GM19372 (cell line): ENCODE results near the gene LSM4.
"Not testable (repeated sequence)": the region's sequence is repeated elsewhere in the genome, so short reads cannot be mapped to it uniquely, and the experiment has no call there.

Experiments
- ATAC-seq: cut with Tn5 transposase; IDR thresholded peaks from one replicate; pipeline ENCODE4 v1.9.1; 2021; ENCODE audit warnings: mild to moderate bottlenecking, low read depth, moderate library complexity; ENCODE audit not compliant: unreplicated experiment

LSM4 gene

GRCh38 chr19:18322759-18323460, at the start of gene LSM4:
TSS of gene LSM4 (minus strand) at chr19:18323076. CDS start at chr19:18323020, 56 bp downstream.
- peak; percentile 95 for ATAC-seq

- ATAC-seq: no peak
Observed at GRCh38 chr19:18368504-18369222, 45.8 kb upstream of the LSM4 start.

DNA sequence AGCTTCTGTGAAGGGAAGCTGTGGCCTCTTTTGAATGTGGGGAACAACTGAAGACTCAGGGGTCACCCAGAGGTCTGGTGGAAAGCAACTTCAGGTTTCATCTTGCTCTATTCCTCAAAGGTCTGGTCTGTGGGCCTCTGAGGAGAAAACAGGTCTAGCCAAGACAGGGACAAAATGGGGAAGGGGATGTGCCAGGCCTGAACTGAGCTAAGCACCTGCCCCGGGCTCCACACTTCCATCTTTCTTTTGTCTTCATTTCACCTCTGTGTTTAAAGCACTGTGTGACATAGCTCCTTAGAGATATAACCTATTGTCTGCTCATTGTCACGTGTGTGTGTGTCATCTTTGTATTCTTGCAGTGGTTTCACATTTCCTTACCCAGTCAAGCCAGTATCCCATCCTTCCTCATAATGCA, 43.2 kb upstream of the LSM4 start:
- no peak for ATAC-seq

GRCh38 chr19:18364826-18365528, 42.1 kb upstream of the LSM4 start:
- ATAC-seq: no peak

GRCh38 chr19:18364277-18364825, 41.5 kb upstream of the LSM4 start:
- ATAC-seq: not testable (repeated sequence)

DNA sequence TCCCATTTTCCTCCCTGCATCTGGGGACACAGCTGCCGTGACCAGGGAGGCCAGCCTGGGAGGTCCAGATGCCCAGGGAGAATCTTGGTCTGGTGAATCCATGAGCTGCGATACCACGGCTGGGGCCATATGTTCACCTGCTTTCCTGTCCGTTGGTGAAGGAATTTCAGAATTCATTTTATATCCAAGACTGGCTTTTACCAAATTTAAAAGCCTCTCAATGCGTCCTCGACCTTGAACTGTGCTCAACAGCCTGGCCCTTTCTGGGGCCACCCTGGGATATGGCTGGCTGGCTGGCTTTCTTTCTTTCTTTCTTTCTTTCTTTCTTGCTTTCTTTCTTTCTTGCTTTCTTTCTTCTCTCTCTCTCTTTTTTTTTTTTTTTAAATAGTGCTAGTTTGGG, 40.9 kb upstream of the LSM4 start:
- no peak for ATAC-seq

- ATAC-seq: no peak
Observed at GRCh38 chr19:18362934-18363542, 40.2 kb upstream of the LSM4 start.

GRCh38 chr19:18361646-18362045, 38.8 kb upstream of the LSM4 start:
- no peak for ATAC-seq

- no peak for ATAC-seq
Observed at GRCh38 chr19:18357041-18357440, 34.2 kb upstream of the LSM4 start.

DNA sequence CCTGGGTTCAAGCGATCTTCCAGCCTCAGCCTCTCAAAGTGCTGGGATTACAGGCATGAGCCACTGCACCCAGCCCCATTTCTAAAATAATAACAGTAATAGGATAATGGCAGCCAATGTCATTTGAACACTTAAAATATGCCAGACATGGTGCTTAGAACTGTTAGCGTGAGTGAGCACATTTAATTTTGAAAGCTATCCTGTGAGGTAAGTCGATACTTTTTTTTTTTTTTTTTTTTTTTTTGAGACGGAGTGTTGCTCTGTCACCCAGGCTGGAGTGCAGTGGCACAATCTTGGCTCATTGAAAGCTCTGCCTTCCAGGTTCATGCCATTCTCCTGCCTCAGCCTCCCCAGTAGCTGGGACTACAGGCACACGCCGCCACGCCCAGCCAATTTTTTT, 31.9 kb upstream of the LSM4 start:
- ATAC-seq: not testable (repeated sequence)

GRCh38 chr19:18353378-18354005, 30.6 kb upstream of the LSM4 start:
- ATAC-seq: no peak

DNA sequence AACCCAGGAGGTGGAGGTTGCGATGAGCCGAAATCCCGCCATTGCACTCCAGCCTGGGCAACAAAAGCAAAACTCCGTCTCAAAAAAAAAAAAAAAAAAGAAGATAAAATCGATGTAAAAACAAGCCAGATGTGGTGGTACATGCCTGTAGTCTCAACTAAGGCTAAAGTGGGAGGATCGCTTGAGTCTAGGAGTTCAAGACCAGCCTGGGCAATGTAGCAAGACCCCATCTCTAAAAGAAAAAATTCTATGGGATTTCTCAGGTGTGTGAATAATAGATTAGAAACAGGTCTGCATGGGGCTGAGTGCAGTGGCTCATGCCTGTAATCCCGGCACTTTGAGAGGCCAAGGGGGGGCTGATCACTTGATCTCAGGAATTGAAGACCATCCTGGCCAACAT, 28.7 kb upstream of the LSM4 start:
- no peak for ATAC-seq

DNA sequence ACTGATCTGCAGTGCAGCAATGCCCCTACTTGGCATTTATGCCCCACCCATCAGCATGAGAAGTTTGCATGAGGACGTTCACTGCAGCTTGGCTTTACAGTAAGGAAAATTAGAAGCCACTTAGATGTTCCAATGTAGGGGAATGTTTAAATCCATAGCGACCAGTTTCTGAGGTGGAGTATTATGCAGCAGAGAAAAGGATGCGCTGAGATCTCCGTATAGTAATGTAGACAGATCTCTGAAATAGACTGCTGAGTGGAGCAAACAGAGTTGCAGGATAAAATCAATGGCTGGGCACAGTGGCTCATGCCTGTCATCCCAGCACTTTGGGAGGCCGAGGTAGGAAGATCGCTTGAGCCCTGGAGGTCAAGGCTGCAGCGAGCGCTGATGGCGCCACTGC, 27.6 kb upstream of the LSM4 start:
- no peak for ATAC-seq

- ATAC-seq: no peak
Observed at GRCh38 chr19:18349524-18350128, 26.8 kb upstream of the LSM4 start.

DNA sequence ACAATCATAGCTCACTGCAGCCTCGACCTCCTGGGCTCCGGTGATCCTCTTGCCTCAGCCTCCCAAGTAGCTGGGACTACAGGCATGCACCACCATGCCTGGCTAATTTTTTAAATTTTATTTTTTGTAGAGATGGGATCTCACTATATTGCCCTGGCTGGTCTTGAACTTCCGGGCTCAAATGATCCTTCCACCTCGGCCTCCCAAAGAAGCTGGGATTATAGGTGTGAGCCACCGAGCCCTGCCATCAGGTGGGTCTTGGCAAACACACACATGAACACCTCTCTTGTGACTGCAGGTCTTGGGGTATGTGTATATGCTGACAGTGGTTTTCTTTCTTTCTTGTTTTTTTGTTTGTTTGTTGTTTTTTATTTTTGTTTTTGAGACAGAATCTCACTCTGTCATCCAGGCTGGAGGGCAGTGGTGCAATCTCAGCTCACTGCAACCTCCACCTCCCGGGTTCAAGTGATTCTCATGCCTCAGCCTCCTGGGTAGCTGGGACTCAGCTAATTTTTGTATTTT, 26.0 kb upstream of the LSM4 start:
- not testable (repeated sequence) for ATAC-seq

DNA sequence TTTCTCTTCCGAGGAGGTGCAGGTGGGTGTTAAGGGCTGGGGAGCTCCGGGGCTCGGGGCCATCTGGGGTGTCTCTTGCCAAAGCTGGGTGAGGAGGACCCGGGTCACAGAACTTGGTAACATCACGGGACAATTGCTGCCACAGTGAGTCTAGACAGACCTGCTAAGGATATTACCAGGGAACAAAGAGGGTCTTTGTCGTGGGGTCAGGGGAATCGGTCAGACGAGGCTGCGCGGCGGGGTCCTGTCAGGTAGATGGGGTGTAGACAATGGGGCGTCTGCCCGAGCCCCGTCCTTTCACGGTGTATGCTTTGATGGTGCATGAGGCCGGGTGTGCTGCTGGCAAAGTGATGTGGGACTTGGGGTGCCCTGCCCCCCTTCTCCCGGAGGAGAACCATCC, 25.3 kb upstream of the LSM4 start:
- ATAC-seq: no peak

DNA sequence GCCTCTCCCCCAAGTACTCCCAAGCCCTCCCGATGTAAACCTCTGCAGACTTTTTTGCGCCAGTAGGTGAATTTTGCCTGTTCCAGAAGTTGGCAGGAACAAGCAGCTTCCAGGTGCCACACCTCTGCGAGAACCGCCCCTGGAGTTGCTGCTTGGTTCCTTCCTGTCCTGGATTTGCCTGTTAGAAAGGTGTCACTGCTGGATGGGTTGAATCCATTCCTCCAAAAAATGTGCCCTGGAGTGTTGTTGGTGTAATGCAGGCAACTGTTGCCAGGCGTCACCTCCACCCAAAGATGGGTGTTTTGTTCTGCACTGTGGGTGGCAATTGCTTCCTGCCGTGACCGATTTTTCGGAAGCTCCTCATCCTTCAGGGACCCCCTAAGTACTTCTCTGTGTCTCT, 23.2 kb upstream of the LSM4 start:
- ATAC-seq: no peak

DNA sequence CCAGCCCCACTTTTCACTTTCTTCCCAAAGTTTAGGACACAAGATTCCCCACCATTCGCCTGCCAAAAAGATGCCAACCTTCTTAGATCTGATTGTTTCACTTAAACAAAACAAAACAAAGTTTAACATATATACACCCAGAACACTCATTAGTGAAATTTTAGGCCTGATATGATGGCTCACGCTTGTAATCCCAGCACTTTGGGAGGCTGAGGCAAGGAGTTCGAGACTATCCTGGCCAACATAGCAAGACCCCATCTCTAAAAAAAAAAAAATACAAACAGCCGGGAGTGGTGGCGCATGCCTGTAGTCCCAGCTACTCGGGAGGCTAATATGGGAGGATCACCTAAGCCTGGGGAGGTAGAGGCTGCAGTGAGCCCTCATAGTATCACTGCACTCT, 22.4 kb upstream of the LSM4 start:
- no peak for ATAC-seq

DNA sequence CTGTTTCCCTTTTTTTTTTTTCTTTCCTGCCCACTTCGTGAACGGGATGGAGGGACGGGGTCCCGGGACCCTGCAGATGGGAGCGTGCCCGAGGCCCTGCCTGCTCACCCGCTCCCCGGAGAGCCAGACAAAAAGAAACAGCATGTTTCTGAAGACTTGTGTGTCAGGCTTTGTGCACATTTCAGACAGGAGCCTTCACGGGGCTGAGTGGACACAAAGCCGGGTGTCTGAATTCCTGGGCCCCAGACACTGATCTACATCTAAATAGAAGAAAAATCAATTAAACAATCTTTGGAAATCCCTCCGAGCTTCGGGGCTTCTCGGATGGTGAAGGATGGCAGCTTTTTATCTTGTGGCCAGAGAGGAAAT, 21.7 kb upstream of the LSM4 start:
- no peak for ATAC-seq
